ENCODE measurements around the gene VPS11.

Gene VPS11

DNA sequence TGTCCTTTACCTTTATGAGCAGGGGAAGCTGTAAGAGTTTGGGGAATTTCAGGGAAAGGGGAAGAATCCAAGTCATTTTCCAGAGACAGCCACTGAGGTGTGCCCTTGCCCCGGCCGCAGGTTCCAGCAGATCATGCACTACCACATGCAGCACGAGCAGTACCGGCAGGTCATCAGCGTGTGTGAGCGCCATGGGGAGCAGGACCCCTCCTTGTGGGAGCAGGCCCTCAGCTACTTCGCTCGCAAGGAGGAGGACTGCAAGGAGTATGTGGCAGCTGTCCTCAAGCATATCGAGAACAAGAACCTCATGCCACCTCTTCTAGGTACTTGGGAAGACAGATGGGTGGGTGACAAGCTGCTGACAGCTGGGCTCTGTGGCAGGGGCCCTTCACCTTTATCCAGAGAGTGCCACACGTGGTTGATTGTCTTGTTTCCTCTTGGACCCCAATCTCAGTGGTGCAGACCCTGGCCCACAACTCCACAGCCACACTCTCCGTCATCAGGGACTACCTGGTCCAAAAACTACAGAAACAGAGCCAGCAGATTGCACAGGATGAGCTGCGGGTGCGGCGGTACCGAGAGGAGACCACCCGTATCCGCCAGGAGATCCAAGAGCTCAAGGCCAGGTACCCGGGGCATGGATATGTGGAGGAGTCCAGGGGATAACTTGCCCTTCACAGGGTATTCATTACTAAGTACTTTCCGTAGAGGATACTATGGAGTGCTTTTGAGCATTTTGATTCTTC, 11.2 kb downstream of the VPS11 start:
- DNase-seq (ENCODE audit: low read depth in 1 of 2, low spot score in 1 of 2), result no peak

DNA sequence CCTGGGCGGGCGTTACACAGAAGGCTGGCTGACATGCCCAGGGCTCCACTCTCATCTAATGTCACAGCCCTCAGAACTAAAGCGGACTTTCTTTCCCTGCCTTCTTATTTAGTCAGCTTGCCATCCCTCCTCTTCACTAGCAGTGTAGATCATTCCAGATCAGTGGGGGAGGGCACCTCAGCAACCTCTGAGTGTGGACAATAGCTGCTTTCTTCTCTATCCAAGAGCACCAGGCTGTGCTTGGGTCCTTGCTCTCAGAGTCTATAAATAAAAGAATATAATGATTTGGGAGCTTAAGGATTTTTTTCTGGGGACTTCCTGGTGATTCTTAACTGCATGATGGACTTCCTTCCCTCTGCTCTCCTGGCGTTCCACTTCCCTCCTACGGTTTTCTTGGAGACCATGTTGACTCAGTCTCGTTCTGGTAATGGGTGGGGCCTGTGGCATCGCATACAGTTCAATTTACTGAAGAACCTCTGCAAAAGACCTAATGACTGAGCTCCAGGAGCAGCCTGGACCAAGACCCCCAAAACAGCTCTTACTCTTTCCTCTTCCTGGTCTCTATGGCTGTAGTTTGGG, 14.2 kb downstream of the VPS11 start:
- no peak for DNase-seq (ENCODE audit: low read depth in 1 of 2, low spot score in 1 of 2)

- peak; percentile 68 to 83 for DNase-seq (ENCODE audit: low read depth in 1 of 2, low spot score in 1 of 2)
Observed at GRCh38 chr11:119084663-119085436, 17.2 kb downstream of the VPS11 start, which contains the start of gene HMBS. TSS of gene HMBS (plus strand) at chr11:119084881. CDS start at chr11:119085034, 153 bp downstream.

DNA sequence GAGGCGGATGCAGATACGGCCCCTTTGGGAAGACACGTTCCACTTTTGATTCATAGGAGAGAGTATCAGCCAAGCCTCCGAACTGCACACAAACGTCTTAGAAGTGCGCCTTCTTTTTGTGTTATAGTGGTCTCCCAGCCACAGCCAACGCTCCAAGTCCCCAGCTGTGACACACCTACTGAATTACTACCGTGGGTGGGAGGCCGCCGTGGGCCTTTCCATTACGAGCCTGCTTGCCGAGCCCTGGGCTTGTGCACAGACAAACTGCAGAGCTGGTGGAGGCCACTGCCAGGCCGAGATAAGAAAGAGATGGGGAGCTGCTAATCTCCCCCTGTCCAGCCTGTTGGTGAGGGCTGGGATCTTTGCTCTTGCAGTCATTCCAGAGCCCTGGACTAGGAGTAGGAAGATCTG, 17.8 kb downstream of the VPS11 start:
- DNase-seq (ENCODE audit: low read depth in 1 of 2, low spot score in 1 of 2), result no peak

DNA sequence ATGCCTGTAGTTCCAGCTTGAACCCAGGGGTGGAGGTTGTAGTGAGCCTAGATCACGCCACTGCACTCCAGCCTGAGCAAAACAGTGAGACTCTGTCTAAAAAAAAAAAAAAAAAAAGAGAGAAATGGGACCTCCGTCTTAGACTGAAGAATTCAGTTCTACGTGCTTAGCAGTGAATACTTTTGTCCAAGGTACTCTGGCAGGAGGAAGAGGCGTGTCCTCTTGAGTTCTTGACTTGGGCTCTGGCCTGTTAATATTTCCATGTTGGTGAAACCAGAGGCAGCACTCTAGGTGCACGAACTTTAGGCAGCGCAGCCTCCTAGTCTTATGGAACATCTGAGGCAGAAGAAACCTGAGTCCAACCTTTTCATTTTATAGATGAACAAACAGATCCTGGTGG, 19.5 kb downstream of the VPS11 start:
- DNase-seq (ENCODE audit: low read depth in 1 of 2, low spot score in 1 of 2), result no peak

DNA sequence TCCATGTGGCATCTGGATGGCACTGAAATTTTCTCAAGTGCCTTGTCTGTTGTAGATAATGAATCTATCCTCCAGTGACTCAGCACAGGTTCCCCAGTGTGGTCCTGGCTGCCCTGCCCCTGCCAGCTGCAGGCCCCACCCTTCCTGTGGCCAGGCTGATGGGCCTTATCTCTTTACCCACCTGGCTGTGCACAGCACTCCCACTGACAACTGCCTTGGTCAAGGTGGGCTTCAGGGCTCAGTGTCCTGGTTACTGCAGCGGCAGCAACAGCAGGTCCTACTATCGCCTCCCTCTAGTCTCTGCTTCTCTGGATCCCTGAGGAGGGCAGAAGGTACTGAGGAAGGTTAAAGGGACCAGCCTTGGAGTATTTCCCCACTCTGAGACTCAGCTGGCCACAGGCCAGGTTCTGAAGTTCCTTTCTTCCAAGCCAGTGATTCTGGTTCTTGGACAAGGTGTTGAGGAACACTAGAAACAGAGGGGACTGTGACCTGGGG, 20.2 kb downstream of the VPS11 start:
- DNase-seq (ENCODE audit: low read depth in 1 of 2, low spot score in 1 of 2), result no peak

DNA sequence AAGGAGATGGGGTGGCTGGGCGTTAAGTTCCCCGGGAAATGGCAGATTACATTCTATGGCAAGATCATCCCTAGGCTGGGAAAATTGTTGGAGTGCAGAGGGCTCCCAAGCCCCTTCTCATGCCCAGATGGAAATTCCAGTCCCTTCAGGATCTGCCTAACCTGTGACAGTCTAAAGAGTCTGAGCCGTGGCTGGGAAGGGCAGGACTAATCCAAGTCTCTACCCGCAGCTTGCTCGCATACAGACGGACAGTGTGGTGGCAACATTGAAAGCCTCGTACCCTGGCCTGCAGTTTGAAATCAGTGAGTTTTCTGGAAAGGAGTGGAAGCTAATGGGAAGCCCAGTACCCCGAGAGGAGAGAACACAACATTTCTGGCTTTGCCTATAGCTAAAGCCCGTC, 20.8 kb downstream of the VPS11 start:
- no peak for DNase-seq (ENCODE audit: low read depth in 1 of 2, low spot score in 1 of 2)

GRCh38 chr11:119089319-119089718, 21.7 kb downstream of the VPS11 start:
- no peak for DNase-seq (ENCODE audit: low read depth in 1 of 2, low spot score in 1 of 2)

DNA sequence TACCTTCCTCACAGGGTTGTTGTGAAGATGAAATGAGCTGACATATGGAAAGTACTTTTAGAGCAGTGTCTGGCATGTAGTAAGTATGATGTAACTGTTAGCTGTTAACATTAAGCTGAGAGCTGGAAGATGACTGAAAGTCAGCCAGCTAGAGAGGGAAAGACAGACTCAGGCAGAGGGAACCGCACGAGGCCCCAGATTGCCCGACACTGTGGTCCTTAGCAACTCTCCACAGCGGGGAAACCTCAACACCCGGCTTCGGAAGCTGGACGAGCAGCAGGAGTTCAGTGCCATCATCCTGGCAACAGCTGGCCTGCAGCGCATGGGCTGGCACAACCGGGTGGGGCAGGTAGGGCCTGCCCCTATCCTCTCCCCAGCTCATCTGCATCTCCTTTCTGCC, 23.6 kb downstream of the VPS11 start:
- DNase-seq (ENCODE audit: low read depth in 1 of 2, low spot score in 1 of 2), result no peak

DNA sequence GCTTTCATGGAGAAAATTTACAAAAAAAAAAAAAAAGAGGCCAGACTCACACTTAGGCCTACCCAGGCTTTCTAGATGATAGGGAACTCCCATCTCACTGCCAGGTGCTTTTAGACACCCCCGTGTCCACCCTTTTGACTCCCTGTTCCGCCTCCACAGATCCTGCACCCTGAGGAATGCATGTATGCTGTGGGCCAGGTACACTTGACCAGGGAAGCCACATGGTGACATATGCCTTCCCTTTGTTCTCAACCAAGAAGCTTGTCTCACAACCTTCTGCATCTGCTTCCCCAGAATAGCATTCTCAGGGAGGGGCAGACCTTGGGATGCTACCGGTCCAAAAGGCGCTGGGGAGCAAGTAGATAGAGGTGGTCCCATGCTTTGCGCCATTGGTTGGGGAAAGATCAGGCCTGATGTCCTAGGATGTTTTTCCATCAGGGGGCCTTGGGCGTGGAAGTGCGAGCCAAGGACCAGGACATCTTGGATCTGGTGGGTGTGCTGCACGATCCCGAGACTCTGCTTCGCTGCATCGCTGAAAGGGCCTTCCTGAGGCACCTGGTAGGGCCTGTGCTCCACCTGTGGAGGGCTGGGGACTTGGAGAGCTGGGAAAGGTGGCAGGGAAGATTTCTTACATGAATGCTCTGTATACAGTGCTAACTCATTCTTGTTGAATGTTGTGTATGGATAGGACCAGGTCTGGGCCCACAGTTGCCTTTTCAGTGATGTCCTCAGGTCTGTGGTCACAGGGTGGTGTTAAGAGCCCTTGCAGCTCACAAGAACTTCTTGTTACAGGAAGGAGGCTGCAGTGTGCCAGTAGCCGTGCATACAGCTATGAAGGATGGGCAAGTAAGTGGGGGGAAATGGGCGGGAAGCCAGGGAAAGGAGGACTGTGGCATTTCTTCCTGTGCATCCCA, 24.6 kb downstream of the VPS11 start:
- DNase-seq (ENCODE audit: low read depth in 1 of 2, low spot score in 1 of 2), result no peak

DNA sequence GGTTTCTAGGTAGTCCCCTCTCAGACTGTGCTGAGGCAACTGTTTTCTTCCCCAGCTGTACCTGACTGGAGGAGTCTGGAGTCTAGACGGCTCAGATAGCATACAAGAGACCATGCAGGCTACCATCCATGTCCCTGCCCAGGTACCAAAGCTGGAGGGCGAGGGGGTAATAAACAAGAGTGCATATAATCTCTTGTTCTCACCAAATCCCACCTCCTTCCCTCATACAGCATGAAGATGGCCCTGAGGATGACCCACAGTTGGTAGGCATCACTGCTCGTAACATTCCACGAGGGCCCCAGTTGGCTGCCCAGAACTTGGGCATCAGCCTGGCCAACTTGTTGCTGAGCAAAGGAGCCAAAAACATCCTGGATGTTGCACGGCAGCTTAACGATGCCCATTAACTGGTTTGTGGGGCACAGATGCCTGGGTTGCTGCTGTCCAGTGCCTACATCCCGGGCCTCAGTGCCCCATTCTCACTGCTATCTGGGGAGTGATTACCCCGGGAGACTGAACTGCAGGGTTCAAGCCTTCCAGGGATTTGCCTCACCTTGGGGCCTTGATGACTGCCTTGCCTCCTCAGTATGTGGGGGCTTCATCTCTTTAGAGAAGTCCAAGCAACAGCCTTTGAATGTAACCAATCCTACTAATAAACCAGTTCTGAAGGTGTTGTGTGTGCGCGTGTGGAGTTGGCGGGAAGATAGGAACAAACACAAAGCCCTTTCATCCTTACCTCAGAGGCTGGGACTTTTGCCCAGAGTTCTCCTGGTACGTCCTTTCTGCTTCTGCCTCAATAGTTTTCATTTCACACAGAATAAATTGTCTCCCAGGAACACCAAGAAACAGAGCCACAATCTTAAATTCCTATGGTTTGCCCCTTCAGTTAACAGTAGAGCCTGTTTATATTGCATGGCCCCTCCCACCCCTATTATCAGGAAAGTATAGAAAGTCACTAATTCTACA, 25.5 kb downstream of the VPS11 start:
- no peak for DNase-seq (ENCODE audit: low read depth in 1 of 2, low spot score in 1 of 2)

DNA sequence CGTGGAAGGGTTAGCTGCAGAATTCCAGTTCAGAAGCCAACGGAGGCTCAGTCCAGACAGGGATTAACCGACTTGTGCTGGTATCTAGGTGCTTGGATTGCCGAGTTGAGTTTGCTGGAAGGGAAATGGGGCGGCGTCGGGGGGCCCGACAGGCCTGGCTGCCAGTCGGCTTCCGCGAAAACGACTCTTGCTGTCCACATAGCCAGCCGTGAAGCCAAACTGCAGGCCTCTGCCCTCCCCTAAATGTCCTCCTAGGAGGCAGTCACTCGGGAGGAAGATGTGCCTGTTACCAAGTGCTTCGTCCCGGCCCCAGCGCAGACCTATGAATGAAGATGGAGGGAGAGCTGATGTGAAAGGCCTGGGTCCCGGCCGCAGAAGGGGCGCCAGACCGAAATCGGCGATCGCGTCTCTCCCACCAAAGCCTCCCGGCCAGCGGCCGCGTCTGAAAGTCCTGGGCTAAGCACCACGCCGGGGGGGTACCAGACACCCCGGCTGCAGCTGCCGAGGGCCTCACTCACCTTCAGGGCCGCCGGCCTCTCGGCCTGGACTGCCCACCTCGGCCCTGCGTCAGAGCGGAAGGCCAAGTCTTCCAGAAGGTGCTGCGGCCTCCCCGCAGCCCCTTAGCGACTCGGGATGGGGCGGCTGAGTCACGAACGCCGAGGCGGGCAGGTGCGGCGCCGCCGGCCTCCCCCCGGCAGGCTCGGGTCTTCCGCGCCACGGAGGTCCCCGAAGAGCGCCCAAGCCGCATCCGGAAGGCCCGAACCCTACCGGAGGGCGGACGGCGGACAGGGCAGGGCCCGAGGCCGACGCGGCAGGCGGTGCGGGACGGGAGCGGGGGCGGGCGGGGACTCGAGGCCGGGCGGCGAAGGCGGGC, 26.6 kb downstream of the VPS11 start:
- peak; percentile 27 to 40 for DNase-seq (ENCODE audit: low read depth in 1 of 2, low spot score in 1 of 2)

GRCh38 chr11:119094816-119095065, 27.1 kb downstream of the VPS11 start:
- peak; percentile 41 to 51 for DNase-seq (ENCODE audit: low read depth in 1 of 2, low spot score in 1 of 2)

- DNase-seq (ENCODE audit: low read depth in 1 of 2, low spot score in 1 of 2), result peak; percentile 97 to 98
Observed at GRCh38 chr11:119095066-119095880, 27.7 kb downstream of the VPS11 start.

DNA sequence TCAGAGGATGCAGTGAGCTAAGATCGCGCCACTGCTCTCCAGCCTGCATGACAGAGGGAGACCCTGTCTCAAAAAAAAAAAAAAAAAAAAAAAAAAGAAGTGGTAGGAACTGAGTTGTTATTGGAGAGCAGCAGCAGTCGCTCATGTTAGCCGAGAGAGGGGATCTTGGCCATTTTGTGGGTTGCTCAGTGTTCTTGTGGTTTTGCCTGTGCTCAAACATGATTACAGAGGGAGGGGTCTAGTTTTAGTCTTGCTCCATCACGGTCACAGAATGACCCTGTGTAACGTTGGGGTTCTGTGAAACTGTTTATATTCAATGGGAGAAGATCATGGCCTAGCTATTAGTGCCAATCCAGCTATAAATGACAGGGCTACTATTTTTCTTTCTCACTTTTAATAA, 32.1 kb downstream of the VPS11 start:
- no peak for DNase-seq (ENCODE audit: low read depth in 1 of 2, low spot score in 1 of 2)

- DNase-seq (ENCODE audit: low read depth in 1 of 2, low spot score in 1 of 2), result no peak
Observed at GRCh38 chr11:119100246-119100970, 32.8 kb downstream of the VPS11 start.

- no peak for DNase-seq (ENCODE audit: low read depth in 1 of 2, low spot score in 1 of 2)
Observed at GRCh38 chr11:119100994-119101758, 33.6 kb downstream of the VPS11 start.

Data from stimulated activated CD4-positive, alpha-beta T cell treated with anti-CD3 and anti-CD28 coated beads, Interleukin-15, amount 100 ng/mL, for 1 hour (primary cell).